Smooth muscle cell (in vitro differentiated cells): ENCODE results near the gene SYTL3. TPM values are rescaled to one million over a fixed set of nuclear protein-coding genes. Genes with fewer than 3 reads are reported as not detected.

Source experiments
- DNase-seq: peaks from one replicate; lab custom pipeline; 2025; ENCODE audit not compliant: unreplicated experiment; lab: John Stamatoyannopoulos, UW
- H2AFZ ChIP-seq: fragments of 200-600 bp; sonication (generic); 2 replicates; pipeline ENCODE4 v1.6.0; 2016; ENCODE audit warnings: antibody characterized with exemption, low read depth, mild to moderate bottlenecking
- H3F3A ChIP-seq: fragments of 200-600 bp; sonication (generic); 2 replicates; pipeline ENCODE4 v1.6.0; 2017; ENCODE audit warnings: antibody characterized with exemption, low read depth
- H3K27ac ChIP-seq: fragments of 200-600 bp; sonication (generic); 2 replicates; pipeline ENCODE4 v1.5.1; 2016; ENCODE audit warnings: low read depth, mild to moderate bottlenecking
- H3K27me3 ChIP-seq: fragments of 200-600 bp; sonication (generic); 2 replicates; pipeline ENCODE4 v1.6.1; 2016; ENCODE audit warnings: low read depth, mild to moderate bottlenecking
- H3K36me3 ChIP-seq: fragments of 200-600 bp; sonication (generic); 2 replicates; pipeline ENCODE4 v1.5.1; 2016; ENCODE audit warnings: low read depth
- H3K4me1 ChIP-seq: fragments of 200-600 bp; sonication (generic); 2 replicates; pipeline ENCODE4 v1.5.1; 2016; ENCODE audit warnings: low read depth
- H3K4me2 ChIP-seq: fragments of 200-600 bp; sonication (generic); 2 replicates; pipeline ENCODE4 v1.6.0; 2016; ENCODE audit warnings: mild to moderate bottlenecking
- H3K4me3 ChIP-seq: fragments of 200-600 bp; sonication (generic); 2 replicates; pipeline ENCODE4 v1.5.1; 2016; ENCODE audit warnings: mild to moderate bottlenecking
- H3K79me2 ChIP-seq: fragments of 200-600 bp; sonication (generic); 2 replicates; pipeline ENCODE4 v1.6.0; 2016; ENCODE audit warnings: low read depth, mild to moderate bottlenecking
- H3K9ac ChIP-seq: fragments of 200-600 bp; sonication (generic); 2 replicates; pipeline ENCODE4 v1.6.0; 2016; ENCODE audit warnings: low read depth
- H3K9me3 ChIP-seq: fragments of 200-600 bp; sonication (generic); replicated peaks from 2 replicates; pipeline ENCODE4 v1.5.1; 2016; ENCODE audit warnings: low read depth
- H4K20me1 ChIP-seq: fragments of 200-600 bp; sonication (generic); 2 replicates; pipeline ENCODE4 v1.6.0; 2016; ENCODE audit warnings: low read depth
- WGBS: methylation state at CpG from one replicate; pipeline ENCODE4 v1.1.7; 2016; ENCODE audit warnings: low lambda C conversion rate; 5-methylcytosine and 5-hydroxymethylcytosine counted together
- polyA plus RNA-seq: library from polyadenylated mRNA; unstranded; fragments of >200 nt; fragmentation: Nextera tagmentation; extraction: Ambion mirVana; gene quantifications from 2 replicates; pipeline ENCODE4 v1.2.1, GENCODE V29; 2016
- total RNA-seq: library from RNA; depleted of rRNA; stranded (reverse); fragments of >200 nt; gene quantifications from 2 replicates; pipeline ENCODE4 v1.2.3, GENCODE V29; 2014
- TF ChIP-seq, protein P1 (sequence below): fragments of 200-600 bp; sonication (generic); IDR thresholded peaks from 2 replicates; pipeline ENCODE4 v1.5.1; 2017; ENCODE audit warnings: borderline replicate concordance, mild to moderate bottlenecking, antibody characterized with exemption; ENCODE audit not compliant: insufficient read depth, poor library complexity, severe bottlenecking

Gene SYTL3
- total and polyA plus RNA-seq, 2 experiments from 2014 or later = 0.13 to 1.2 TPM

GRCh38 chr6:158756126-158756525, 106.3 kb downstream of the SYTL3 start:
- no peak for DNase-seq

GRCh38 chr6:158756977-158757752, 107.3 kb downstream of the SYTL3 start:
- WGBS = 96% methylated on average over 24 of the region's 25 CpGs
- Histone ChIP-seq H3K9ac (no peak overlapping the region), H3F3A (no peaks in the 10 kb centered on the region)

More at GRCh38 chr6:158756126-158756525, 106.3 kb downstream of the SYTL3 start:
- TF ChIP-seq, protein P1, sequence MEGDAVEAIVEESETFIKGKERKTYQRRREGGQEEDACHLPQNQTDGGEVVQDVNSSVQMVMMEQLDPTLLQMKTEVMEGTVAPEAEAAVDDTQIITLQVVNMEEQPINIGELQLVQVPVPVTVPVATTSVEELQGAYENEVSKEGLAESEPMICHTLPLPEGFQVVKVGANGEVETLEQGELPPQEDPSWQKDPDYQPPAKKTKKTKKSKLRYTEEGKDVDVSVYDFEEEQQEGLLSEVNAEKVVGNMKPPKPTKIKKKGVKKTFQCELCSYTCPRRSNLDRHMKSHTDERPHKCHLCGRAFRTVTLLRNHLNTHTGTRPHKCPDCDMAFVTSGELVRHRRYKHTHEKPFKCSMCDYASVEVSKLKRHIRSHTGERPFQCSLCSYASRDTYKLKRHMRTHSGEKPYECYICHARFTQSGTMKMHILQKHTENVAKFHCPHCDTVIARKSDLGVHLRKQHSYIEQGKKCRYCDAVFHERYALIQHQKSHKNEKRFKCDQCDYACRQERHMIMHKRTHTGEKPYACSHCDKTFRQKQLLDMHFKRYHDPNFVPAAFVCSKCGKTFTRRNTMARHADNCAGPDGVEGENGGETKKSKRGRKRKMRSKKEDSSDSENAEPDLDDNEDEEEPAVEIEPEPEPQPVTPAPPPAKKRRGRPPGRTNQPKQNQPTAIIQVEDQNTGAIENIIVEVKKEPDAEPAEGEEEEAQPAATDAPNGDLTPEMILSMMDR = no peak
- no peaks in the 10 kb centered on the region for H3K27me3 ChIP-seq
- H3K36me3 ChIP-seq = no peaks in the 10 kb centered on the region
- H4K20me1 ChIP-seq = no peaks in the 10 kb centered on the region
- no peaks in the 10 kb centered on the region for H3K79me2 ChIP-seq
- no peaks in the 10 kb centered on the region for H3F3A ChIP-seq
- no peak overlapping the region for H2AFZ ChIP-seq
- no peak overlapping the region for H3K27ac ChIP-seq
- H3K4me3 ChIP-seq = no peak overlapping the region
- H3K4me1 ChIP-seq = no peaks in the 10 kb centered on the region
- no peaks in the 10 kb centered on the region for H3K9me3 ChIP-seq
- H3K4me2 ChIP-seq = no peak overlapping the region
- H3K9ac ChIP-seq = no peak overlapping the region
- 85% methylated on average over 9 of the region's 9 CpGs for WGBS

DNA sequence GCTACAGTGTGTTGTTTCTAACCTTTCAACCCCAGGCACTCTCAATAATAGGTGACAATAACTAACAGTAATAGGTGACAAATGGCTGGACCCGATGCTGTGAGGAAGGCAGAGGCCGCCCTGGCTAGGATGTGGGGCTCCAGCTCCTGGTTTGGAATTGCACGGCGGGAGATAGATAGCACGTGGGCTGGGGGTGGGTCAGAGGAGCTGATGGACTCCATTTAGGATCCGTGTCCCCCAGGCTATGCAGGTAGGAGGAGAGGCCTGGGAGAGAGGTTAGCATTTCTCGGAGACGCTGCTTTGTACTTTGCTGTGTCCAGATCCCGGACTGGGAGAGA, 107.9 kb downstream of the SYTL3 start:
- Histone ChIP-seq H2AFZ (no peak overlapping the region), H4K20me1 (no peaks in the 10 kb centered on the region), H3K27ac (no peak overlapping the region), H3K9me3 (no peaks in the 10 kb centered on the region), H3K79me2 (no peaks in the 10 kb centered on the region), H3K4me1 (no peaks in the 10 kb centered on the region), H3F3A (no peaks in the 10 kb centered on the region), H3K4me2 (no peak overlapping the region), H3K36me3 (no peaks in the 10 kb centered on the region), H3K27me3 (no peaks in the 10 kb centered on the region), H3K4me3 (no peak overlapping the region), H3K9ac (no peak overlapping the region)
- TF ChIP-seq, protein P1 = no peak
- 83% methylated on average over 9 of the region's 9 CpGs for WGBS
- no peak for DNase-seq

More at GRCh38 chr6:158756977-158757752, 107.3 kb downstream of the SYTL3 start:
- H3K4me2 ChIP-seq = no peak overlapping the region
- no peaks in the 10 kb centered on the region for H3K79me2 ChIP-seq
- TF ChIP-seq, protein P1 = no peak
- H3K27ac ChIP-seq = no peak overlapping the region
- H3K36me3 ChIP-seq = no peaks in the 10 kb centered on the region
- no peak overlapping the region for H3K4me3 ChIP-seq
- DNase-seq = no peak
- no peaks in the 10 kb centered on the region for H3K4me1 ChIP-seq
- no peak overlapping the region for H2AFZ ChIP-seq
- no peaks in the 10 kb centered on the region for H3K27me3 ChIP-seq
- no peaks in the 10 kb centered on the region for H4K20me1 ChIP-seq
- H3K9me3 ChIP-seq = no peaks in the 10 kb centered on the region

DNA sequence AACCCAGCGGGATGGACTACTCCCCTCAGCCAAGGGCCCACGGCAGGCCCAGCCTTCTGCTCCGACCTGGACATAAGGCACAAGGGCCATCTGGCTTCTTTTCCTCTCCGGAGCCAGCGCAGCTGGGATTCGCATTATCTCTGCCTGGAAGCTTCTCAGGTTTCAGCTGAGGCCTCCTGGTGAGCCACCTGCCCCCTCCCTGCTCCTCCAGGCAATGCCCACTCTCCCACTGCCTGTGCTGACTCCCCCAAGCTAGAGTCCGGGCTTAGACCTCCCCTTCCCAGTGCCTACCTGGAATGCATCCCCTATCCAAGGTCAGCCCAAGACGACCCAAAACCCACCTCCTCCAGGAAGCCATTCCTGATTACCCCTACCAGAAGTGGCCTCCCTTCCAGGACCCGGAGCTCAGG, 108.6 kb downstream of the SYTL3 start:
- H3K9ac ChIP-seq = no peak overlapping the region

More for the DNA sequence above, 108.6 kb downstream of the SYTL3 start:
- no peak overlapping the region for H3K4me2 ChIP-seq
- no peaks in the 10 kb centered on the region for H3K9me3 ChIP-seq
- H3K4me3 ChIP-seq = no peak overlapping the region
- H2AFZ ChIP-seq = no peak overlapping the region
- no peaks in the 10 kb centered on the region for H3K27me3 ChIP-seq
- H4K20me1 ChIP-seq = no peaks in the 10 kb centered on the region
- H3K36me3 ChIP-seq = no peaks in the 10 kb centered on the region
- no peak overlapping the region for H3K27ac ChIP-seq
- no peaks in the 10 kb centered on the region for H3K79me2 ChIP-seq
- H3F3A ChIP-seq = no peaks in the 10 kb centered on the region
- no peak for DNase-seq
- 34% methylated on average over 9 of the region's 9 CpGs for WGBS
- TF ChIP-seq, protein P1 = no peak
- no peaks in the 10 kb centered on the region for H3K4me1 ChIP-seq
